Upper lobe of left lung (tissue), 4 donors: Measurements from ENCODE around the gene OR6C76.

ENCODE experiments used
- POLR2A ChIP-seq, 4 donors: fragments of 450-650 bp; IDR thresholded peaks; one replicate each; pipeline ENCODE4 v1.5.1; 2016 to 2017; ENCODE audit warnings: antibody characterized with exemption in 4 of 4, mild to moderate bottlenecking in 2 of 4
- POLR2AphosphoS5 ChIP-seq, 2 donors: sonication (generic); formaldehyde crosslinking; IDR thresholded peaks; one replicate each; pipeline ENCODE4 v1.5.1; 2017; ENCODE audit warnings: antibody characterized with exemption in 2 of 2
- TF ChIP-seq, protein P1 (sequence below), 6 experiments: fragments of 450-650 bp in 4 of 6; fragments of 200-600 bp in 2 of 6; sonication (generic) in 2 of 6; IDR thresholded peaks; one replicate each; pipeline ENCODE4 v1.5.1; 2016 to 2019; ENCODE audit warnings: antibody characterized with exemption in 6 of 6

DNA sequence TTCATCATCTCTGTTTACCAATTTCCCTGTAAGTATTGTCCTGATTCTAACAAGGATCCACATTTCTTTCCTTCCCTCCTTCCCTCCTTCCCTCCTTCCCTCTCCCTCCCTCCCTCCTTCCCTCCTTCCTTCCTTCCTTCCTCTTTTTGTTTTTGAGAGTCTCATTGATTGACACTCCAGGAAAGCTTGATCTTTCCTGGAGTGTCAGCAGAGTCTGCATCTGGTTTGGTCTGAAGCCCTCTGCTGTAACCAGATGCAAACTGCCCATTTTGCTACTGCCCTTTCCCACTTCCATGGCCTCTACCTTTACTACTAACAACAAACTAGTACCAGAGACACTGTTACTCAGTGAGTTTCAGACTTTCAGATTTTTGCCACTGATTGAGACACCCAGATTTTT, 40.2 kb upstream of the OR6C76 start:
- TF ChIP-seq, protein P1, sequence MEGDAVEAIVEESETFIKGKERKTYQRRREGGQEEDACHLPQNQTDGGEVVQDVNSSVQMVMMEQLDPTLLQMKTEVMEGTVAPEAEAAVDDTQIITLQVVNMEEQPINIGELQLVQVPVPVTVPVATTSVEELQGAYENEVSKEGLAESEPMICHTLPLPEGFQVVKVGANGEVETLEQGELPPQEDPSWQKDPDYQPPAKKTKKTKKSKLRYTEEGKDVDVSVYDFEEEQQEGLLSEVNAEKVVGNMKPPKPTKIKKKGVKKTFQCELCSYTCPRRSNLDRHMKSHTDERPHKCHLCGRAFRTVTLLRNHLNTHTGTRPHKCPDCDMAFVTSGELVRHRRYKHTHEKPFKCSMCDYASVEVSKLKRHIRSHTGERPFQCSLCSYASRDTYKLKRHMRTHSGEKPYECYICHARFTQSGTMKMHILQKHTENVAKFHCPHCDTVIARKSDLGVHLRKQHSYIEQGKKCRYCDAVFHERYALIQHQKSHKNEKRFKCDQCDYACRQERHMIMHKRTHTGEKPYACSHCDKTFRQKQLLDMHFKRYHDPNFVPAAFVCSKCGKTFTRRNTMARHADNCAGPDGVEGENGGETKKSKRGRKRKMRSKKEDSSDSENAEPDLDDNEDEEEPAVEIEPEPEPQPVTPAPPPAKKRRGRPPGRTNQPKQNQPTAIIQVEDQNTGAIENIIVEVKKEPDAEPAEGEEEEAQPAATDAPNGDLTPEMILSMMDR (IDR thresholded peaks at IDR 0.05), result no peak
- TF ChIP-seq POLR2AphosphoS5 (IDR thresholded peaks at IDR 0.05) (no peak), POLR2A (IDR thresholded peaks at IDR 0.05) (no peak)
